ENCODE data around the gene PPP6R3. TPM values are rescaled to one million over a fixed set of nuclear protein-coding genes. Genes with fewer than 3 reads are reported as not detected.

The PPP6R3 gene
- total and polyA plus RNA-seq, 5 donors from 2014 or later, result 46.7 to 172 (median 51.6) TPM

- H3K4me1 ChIP-seq (ENCODE audit: control insufficient read depth, insufficient read depth, low read length, poor library complexity, severe bottlenecking), result peaks cover 5% of the 10 kb centered on the region
- H3K27ac ChIP-seq (ENCODE audit: insufficient read depth, low read length, poor library complexity, severe bottlenecking), result no peak overlapping the region
- Mint-ChIP-seq H3K4me1 (peaks cover 20 to 75% (median 43%) of the 10 kb centered on the region in 4 donors), H3K27ac (peak overlapping the region; percentile 63 to 79 (median 64)), H3K4me3 (no peak overlapping the region), H3K9me3 (no peaks in the 10 kb centered on the region), H3K36me3 (peaks cover 44% of the 10 kb centered on the region), H3K27me3 (no peaks in the 10 kb centered on the region)
- no peak overlapping the region for H3K4me3 ChIP-seq (ENCODE audit: low read depth, low read length)
- peaks cover 83% of the 10 kb centered on the region for H3K36me3 ChIP-seq (ENCODE audit: control insufficient read depth, insufficient read depth, low read length)
- no peak for DNase-seq
- no peak for ATAC-seq (ENCODE audit: low read depth in 2 of 2)
- no peaks in the 10 kb centered on the region for H3K27me3 ChIP-seq (ENCODE audit: control insufficient read depth, insufficient read depth, low read length)
- H3K9me3 ChIP-seq (ENCODE audit: control insufficient read depth in 2 of 2, low read length in 2 of 2), result no peaks in the 10 kb centered on the region
These were observed 81.4 kb downstream of the PPP6R3 start for GRCh38 chr11:68541991-68542390.

- Histone ChIP-seq H3K36me3 (ENCODE audit: control insufficient read depth, insufficient read depth, low read length) (peaks cover 88% of the 10 kb centered on the region), H3K4me1 (ENCODE audit: control insufficient read depth, insufficient read depth, low read length, poor library complexity, severe bottlenecking) (peaks cover 5% of the 10 kb centered on the region), H3K4me3 (ENCODE audit: low read depth, low read length) (no peak overlapping the region), H3K9me3 (ENCODE audit: control insufficient read depth in 2 of 2, low read length in 2 of 2) (no peaks in the 10 kb centered on the region), H3K27ac (ENCODE audit: insufficient read depth, low read length, poor library complexity, severe bottlenecking) (no peak overlapping the region), H3K27me3 (ENCODE audit: control insufficient read depth, insufficient read depth, low read length) (no peaks in the 10 kb centered on the region)
- H3K36me3 Mint-ChIP-seq, result peaks cover 45% of the 10 kb centered on the region
- DNase-seq, result no peak
- H3K4me1 Mint-ChIP-seq, result peaks cover 20 to 80% (median 46%) of the 10 kb centered on the region in 4 donors
- no peak overlapping the region for H3K4me3 Mint-ChIP-seq
- no peaks in the 10 kb centered on the region for H3K9me3 Mint-ChIP-seq
- no peak for ATAC-seq (ENCODE audit: low read depth in 2 of 2)
- peak overlapping the region in 1 of 3 donors; percentile 79 for H3K27ac Mint-ChIP-seq
- no peaks in the 10 kb centered on the region for H3K27me3 Mint-ChIP-seq
These were observed 82.1 kb downstream of the PPP6R3 start for GRCh38 chr11:68542617-68543016.

- Histone ChIP-seq H3K4me1 (ENCODE audit: control insufficient read depth, insufficient read depth, low read length, poor library complexity, severe bottlenecking) (peaks cover 5% of the 10 kb centered on the region), H3K36me3 (ENCODE audit: control insufficient read depth, insufficient read depth, low read length) (peaks cover 88% of the 10 kb centered on the region), H3K27me3 (ENCODE audit: control insufficient read depth, insufficient read depth, low read length) (no peaks in the 10 kb centered on the region), H3K9me3 (ENCODE audit: control insufficient read depth in 2 of 2, low read length in 2 of 2) (no peaks in the 10 kb centered on the region), H3K4me3 (ENCODE audit: low read depth, low read length) (no peak overlapping the region), H3K27ac (ENCODE audit: insufficient read depth, low read length, poor library complexity, severe bottlenecking) (no peak overlapping the region)
- peaks cover 45% of the 10 kb centered on the region for H3K36me3 Mint-ChIP-seq
- peak overlapping the region; percentile 44 to 79 (median 59) for H3K27ac Mint-ChIP-seq
- H3K4me3 Mint-ChIP-seq, result peak overlapping the region in 1 of 4 donors; percentile 53
- ATAC-seq (ENCODE audit: low read depth in 2 of 2), result no peak
- H3K27me3 Mint-ChIP-seq, result no peaks in the 10 kb centered on the region
- peaks cover 16 to 86% (median 50%) of the 10 kb centered on the region in 4 donors for H3K4me1 Mint-ChIP-seq
- no peaks in the 10 kb centered on the region for H3K9me3 Mint-ChIP-seq
- no peak for DNase-seq
These were observed 83.0 kb downstream of the PPP6R3 start for GRCh38 chr11:68543594-68543993.

GRCh38 chr11:68545347-68545746, 84.8 kb downstream of the PPP6R3 start:
- Histone ChIP-seq H3K4me1 (ENCODE audit: control insufficient read depth, insufficient read depth, low read length, poor library complexity, severe bottlenecking) (peaks cover 23% of the 10 kb centered on the region), H3K27me3 (ENCODE audit: control insufficient read depth, insufficient read depth, low read length) (no peaks in the 10 kb centered on the region), H3K27ac (ENCODE audit: insufficient read depth, low read length, poor library complexity, severe bottlenecking) (peak overlapping the region; percentile 6), H3K4me3 (ENCODE audit: low read depth, low read length) (no peak overlapping the region), H3K36me3 (ENCODE audit: control insufficient read depth, insufficient read depth, low read length) (peaks cover 84% of the 10 kb centered on the region), H3K9me3 (ENCODE audit: control insufficient read depth in 2 of 2, low read length in 2 of 2) (no peaks in the 10 kb centered on the region)
- Mint-ChIP-seq H3K36me3 (peaks cover 44% of the 10 kb centered on the region), H3K4me3 (no peak overlapping the region), H3K27ac (peak overlapping the region in 1 of 3 donors; percentile 18), H3K9me3 (no peaks in the 10 kb centered on the region), H3K27me3 (no peaks in the 10 kb centered on the region), H3K4me1 (peaks cover 24 to 88% (median 54%) of the 10 kb centered on the region in 4 donors)
- ATAC-seq (ENCODE audit: low read depth in 2 of 2) (no peak), DNase-seq (no peak)

GRCh38 chr11:68545796-68546195, 85.2 kb downstream of the PPP6R3 start:
- Histone ChIP-seq H3K9me3 (ENCODE audit: control insufficient read depth in 2 of 2, low read length in 2 of 2) (no peaks in the 10 kb centered on the region), H3K27me3 (ENCODE audit: control insufficient read depth, insufficient read depth, low read length) (no peaks in the 10 kb centered on the region), H3K36me3 (ENCODE audit: control insufficient read depth, insufficient read depth, low read length) (peaks cover 87% of the 10 kb centered on the region), H3K4me3 (ENCODE audit: low read depth, low read length) (no peak overlapping the region), H3K27ac (ENCODE audit: insufficient read depth, low read length, poor library complexity, severe bottlenecking) (peak overlapping the region; percentile 6), H3K4me1 (ENCODE audit: control insufficient read depth, insufficient read depth, low read length, poor library complexity, severe bottlenecking) (peaks cover 27% of the 10 kb centered on the region)
- Mint-ChIP-seq H3K4me3 (no peak overlapping the region), H3K27ac (peak overlapping the region in 2 of 3 donors; percentile 18), H3K9me3 (no peaks in the 10 kb centered on the region), H3K27me3 (no peaks in the 10 kb centered on the region), H3K4me1 (peaks cover 28 to 88% (median 58%) of the 10 kb centered on the region in 4 donors), H3K36me3 (peaks cover 42% of the 10 kb centered on the region)
- ATAC-seq (ENCODE audit: low read depth in 2 of 2) (no peak), DNase-seq (no peak)

GRCh38 chr11:68546555-68546954, 86.0 kb downstream of the PPP6R3 start:
- peaks cover 32 to 86% (median 55%) of the 10 kb centered on the region in 4 donors for H3K4me1 Mint-ChIP-seq
- H3K9me3 ChIP-seq (ENCODE audit: control insufficient read depth in 2 of 2, low read length in 2 of 2), result no peaks in the 10 kb centered on the region
- peaks cover 29% of the 10 kb centered on the region for H3K4me1 ChIP-seq (ENCODE audit: control insufficient read depth, insufficient read depth, low read length, poor library complexity, severe bottlenecking)
- no peak overlapping the region for H3K4me3 Mint-ChIP-seq
- H3K36me3 ChIP-seq (ENCODE audit: control insufficient read depth, insufficient read depth, low read length), result peaks cover 85% of the 10 kb centered on the region
- H3K27me3 ChIP-seq (ENCODE audit: control insufficient read depth, insufficient read depth, low read length), result no peaks in the 10 kb centered on the region
- no peaks in the 10 kb centered on the region for H3K27me3 Mint-ChIP-seq
- H3K27ac Mint-ChIP-seq, result peak overlapping the region in 2 of 3 donors; percentile 1 to 18
- ATAC-seq (ENCODE audit: low read depth in 2 of 2) (no peak), DNase-seq (peak in 1 of 3 donors; percentile 10)
- H3K4me3 ChIP-seq (ENCODE audit: low read depth, low read length), result no peak overlapping the region
- peaks cover 40% of the 10 kb centered on the region for H3K36me3 Mint-ChIP-seq
- H3K9me3 Mint-ChIP-seq, result no peaks in the 10 kb centered on the region
- H3K27ac ChIP-seq (ENCODE audit: insufficient read depth, low read length, poor library complexity, severe bottlenecking), result no peak overlapping the region

GRCh38 chr11:68549789-68550484, 89.4 kb downstream of the PPP6R3 start:
- Mint-ChIP-seq H3K27me3 (no peaks in the 10 kb centered on the region), H3K4me1 (peaks cover 35 to 66% (median 53%) of the 10 kb centered on the region in 4 donors), H3K36me3 (peaks cover 46% of the 10 kb centered on the region), H3K27ac (peak overlapping the region; percentile 79 to 89 (median 87)), H3K4me3 (peak overlapping the region; percentile 7 to 67 (median 21)), H3K9me3 (no peaks in the 10 kb centered on the region)
- Histone ChIP-seq H3K36me3 (ENCODE audit: control insufficient read depth, insufficient read depth, low read length) (peaks cover 76% of the 10 kb centered on the region), H3K27me3 (ENCODE audit: control insufficient read depth, insufficient read depth, low read length) (no peaks in the 10 kb centered on the region), H3K27ac (ENCODE audit: insufficient read depth, low read length, poor library complexity, severe bottlenecking) (peak overlapping the region; percentile 37), H3K4me3 (ENCODE audit: low read depth, low read length) (peak overlapping the region; percentile 34), H3K4me1 (ENCODE audit: control insufficient read depth, insufficient read depth, low read length, poor library complexity, severe bottlenecking) (peaks cover 24% of the 10 kb centered on the region), H3K9me3 (ENCODE audit: control insufficient read depth in 2 of 2, low read length in 2 of 2) (no peaks in the 10 kb centered on the region)
- no peak for ATAC-seq (ENCODE audit: low read depth in 2 of 2)
- peak in 1 of 3 donors; percentile 21 for DNase-seq

- Mint-ChIP-seq H3K4me3 (peak overlapping the region; percentile 7 to 64 (median 21)), H3K9me3 (no peaks in the 10 kb centered on the region), H3K27ac (peak overlapping the region; percentile 75 to 88 (median 87)), H3K36me3 (peaks cover 46% of the 10 kb centered on the region), H3K27me3 (no peaks in the 10 kb centered on the region), H3K4me1 (peaks cover 40 to 65% (median 52%) of the 10 kb centered on the region in 4 donors)
- Histone ChIP-seq H3K27me3 (ENCODE audit: control insufficient read depth, insufficient read depth, low read length) (no peaks in the 10 kb centered on the region), H3K27ac (ENCODE audit: insufficient read depth, low read length, poor library complexity, severe bottlenecking) (peak overlapping the region; percentile 37), H3K4me1 (ENCODE audit: control insufficient read depth, insufficient read depth, low read length, poor library complexity, severe bottlenecking) (peaks cover 24% of the 10 kb centered on the region), H3K36me3 (ENCODE audit: control insufficient read depth, insufficient read depth, low read length) (peaks cover 76% of the 10 kb centered on the region), H3K9me3 (ENCODE audit: control insufficient read depth in 2 of 2, low read length in 2 of 2) (no peaks in the 10 kb centered on the region), H3K4me3 (ENCODE audit: low read depth, low read length) (peak overlapping the region; percentile 34)
- ATAC-seq (ENCODE audit: low read depth in 2 of 2), result peak in 1 of 2 donors; percentile 43
- DNase-seq, result peak in 1 of 3 donors; percentile 35
These were observed 89.9 kb downstream of the PPP6R3 start for GRCh38 chr11:68550485-68550817.
